Measurements from ENCODE around the gene ZNF280C. TPM values are rescaled to one million over a fixed set of nuclear protein-coding genes. Genes with fewer than 3 reads are reported as not detected.

ZNF280C gene
- total RNA-seq, 3 donors from 2014 or later, result 2.3 to 4.3 (median 3.2) TPM

DNA sequence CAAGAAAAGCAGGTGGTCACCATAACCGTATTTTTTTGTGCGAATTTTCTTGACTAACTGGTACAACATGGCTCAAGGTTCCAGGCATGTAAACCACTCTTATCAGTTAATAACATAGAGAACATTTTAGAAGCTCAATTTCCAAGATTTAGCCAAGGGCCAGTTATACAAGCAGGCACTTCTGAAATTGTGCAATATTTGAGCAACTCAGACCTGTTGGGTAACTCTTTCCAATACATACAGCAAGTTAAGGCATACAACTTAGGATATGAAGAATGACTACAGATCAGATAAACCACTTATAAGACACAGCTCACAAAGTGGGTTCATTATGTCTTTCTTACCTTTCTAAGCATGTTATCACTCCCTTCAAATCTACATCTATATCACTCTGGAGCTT, 43.9 kb downstream of the ZNF280C start:
- ATAC-seq, result no peak
- Histone ChIP-seq H3K4me1 (ENCODE audit: low read depth) (no peaks in the 10 kb centered on the region), H3K4me3 (no peak overlapping the region), H3K36me3 (ENCODE audit: low read depth) (no peaks in the 10 kb centered on the region), H3K9me3 (no peaks in the 10 kb centered on the region)
- intact Hi-C loops (cut with DNase I, micrococcal nuclease), result no loop called here
- TF ChIP-seq, protein P1, sequence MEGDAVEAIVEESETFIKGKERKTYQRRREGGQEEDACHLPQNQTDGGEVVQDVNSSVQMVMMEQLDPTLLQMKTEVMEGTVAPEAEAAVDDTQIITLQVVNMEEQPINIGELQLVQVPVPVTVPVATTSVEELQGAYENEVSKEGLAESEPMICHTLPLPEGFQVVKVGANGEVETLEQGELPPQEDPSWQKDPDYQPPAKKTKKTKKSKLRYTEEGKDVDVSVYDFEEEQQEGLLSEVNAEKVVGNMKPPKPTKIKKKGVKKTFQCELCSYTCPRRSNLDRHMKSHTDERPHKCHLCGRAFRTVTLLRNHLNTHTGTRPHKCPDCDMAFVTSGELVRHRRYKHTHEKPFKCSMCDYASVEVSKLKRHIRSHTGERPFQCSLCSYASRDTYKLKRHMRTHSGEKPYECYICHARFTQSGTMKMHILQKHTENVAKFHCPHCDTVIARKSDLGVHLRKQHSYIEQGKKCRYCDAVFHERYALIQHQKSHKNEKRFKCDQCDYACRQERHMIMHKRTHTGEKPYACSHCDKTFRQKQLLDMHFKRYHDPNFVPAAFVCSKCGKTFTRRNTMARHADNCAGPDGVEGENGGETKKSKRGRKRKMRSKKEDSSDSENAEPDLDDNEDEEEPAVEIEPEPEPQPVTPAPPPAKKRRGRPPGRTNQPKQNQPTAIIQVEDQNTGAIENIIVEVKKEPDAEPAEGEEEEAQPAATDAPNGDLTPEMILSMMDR (IDR thresholded peaks at IDR 0.05), result no peak
- DNase-seq, result no peak

DNA sequence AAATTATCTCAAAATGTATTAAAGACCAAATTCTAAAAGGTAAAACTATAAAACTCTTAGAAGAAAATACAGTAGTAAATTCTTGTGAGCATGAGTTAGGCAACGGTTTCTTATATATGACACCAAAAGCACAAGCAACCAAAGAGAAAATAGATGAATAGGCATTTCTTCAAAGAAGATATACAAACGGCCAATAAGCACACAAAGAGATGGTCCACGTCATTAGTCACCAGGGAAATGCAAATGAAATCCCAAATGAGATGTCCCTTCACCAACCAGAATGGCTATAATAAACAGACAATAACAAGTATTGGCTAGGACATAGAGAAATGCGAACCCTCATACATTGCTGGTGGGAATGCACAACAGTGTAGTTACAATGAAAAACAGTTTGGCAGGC, 52.4 kb downstream of the ZNF280C start:
- Histone ChIP-seq H3K9me3 (no peaks in the 10 kb centered on the region), H3K4me1 (ENCODE audit: low read depth) (no peaks in the 10 kb centered on the region), H3K4me3 (no peak overlapping the region), H3K36me3 (ENCODE audit: low read depth) (no peaks in the 10 kb centered on the region)
- TF ChIP-seq, protein P1 (IDR thresholded peaks at IDR 0.05), result no peak
- no peak for DNase-seq
- ATAC-seq, result no peak
- intact Hi-C loops (cut with DNase I, micrococcal nuclease), result no loop called here

DNA sequence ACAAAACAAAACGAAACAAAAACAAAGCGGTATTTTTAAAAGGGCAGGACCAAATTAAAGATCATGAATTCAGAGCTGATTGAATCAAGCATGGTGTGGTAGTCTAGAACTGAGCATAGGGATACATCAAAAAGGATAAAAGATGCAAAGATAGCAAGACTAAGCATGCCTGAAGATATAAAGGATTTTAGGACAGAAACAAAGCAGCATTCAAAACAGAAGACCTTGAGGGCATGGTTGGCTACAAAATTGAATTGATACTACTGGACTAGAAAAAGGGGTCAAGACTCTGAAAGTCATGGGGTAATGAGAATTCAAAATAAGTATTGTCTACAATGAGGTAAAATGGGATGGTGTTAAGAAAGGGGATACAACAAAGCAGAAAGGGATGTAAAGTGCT, 55.3 kb downstream of the ZNF280C start:
- intact Hi-C loops (cut with DNase I, micrococcal nuclease), result no loop called here
- ATAC-seq, result no peak
- Histone ChIP-seq H3K4me1 (ENCODE audit: low read depth) (no peaks in the 10 kb centered on the region), H3K9me3 (no peaks in the 10 kb centered on the region), H3K36me3 (ENCODE audit: low read depth) (no peaks in the 10 kb centered on the region), H3K4me3 (no peak overlapping the region)
- TF ChIP-seq, protein P1 (IDR thresholded peaks at IDR 0.05), result no peak
- no peak for DNase-seq

DNA sequence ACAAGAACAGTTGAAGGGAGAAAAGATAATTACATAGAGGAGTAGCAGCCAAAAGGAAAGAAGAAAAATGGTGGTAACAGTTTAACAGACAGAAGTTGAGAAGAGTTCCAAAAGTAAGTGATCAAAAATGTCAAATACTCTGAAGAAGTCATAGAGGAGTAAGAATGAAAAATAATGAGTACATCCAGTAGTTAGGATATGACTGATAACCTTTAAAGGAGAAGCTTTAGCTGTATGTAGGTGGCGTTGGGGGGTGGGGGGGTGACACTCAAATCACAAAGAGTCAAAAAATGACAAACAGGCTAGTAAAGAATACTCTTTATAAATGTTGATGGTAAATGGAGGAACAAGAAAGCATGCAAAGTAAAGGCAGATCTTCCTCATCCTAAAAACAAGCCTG, 56.3 kb downstream of the ZNF280C start:
- no peak for ATAC-seq
- TF ChIP-seq, protein P1 (IDR thresholded peaks at IDR 0.05), result no peak
- intact Hi-C loops (cut with DNase I, micrococcal nuclease), result no loop called here

DNA sequence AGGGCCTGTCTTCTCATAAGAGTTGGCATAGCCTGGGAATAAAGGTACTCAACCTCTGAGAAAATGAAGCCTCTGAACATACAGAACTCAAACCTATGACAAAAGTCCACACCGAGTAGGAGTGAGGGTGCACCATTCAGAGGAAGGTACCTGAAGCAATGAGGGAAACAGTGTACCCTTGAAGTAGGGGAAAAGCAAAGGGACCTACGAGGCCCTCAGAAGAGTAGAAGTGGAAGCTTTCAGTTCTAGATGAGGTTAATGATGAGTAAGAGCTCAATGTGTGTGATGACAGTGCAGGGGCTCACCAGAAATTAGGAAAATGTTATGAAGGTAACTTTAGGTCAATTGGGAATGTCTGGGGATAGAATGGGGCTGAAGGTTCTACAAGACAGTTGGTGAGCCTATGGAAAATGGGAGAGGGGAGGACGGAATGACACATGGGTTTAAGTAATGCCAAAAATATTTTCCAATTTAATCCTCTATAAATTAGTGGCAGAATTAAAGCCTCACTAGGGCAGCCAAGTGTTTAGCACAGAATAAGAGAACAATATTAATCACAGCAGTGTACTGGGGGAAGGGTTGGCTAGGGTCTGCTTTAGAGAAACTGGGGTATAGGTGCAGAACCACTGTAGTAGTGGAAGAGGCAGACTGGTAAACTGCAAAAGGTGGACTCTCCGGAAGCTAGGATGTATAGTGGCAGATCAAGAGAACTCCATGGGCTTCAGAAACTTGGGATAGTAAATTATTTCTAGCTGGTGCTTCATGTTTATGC, 57.1 kb downstream of the ZNF280C start:
- Histone ChIP-seq H3K9me3 (no peaks in the 10 kb centered on the region), H3K36me3 (ENCODE audit: low read depth) (no peaks in the 10 kb centered on the region), H3K4me3 (no peak overlapping the region), H3K4me1 (ENCODE audit: low read depth) (no peaks in the 10 kb centered on the region)
- ATAC-seq (no peak), DNase-seq (no peak)
- TF ChIP-seq, protein P1 (IDR thresholded peaks at IDR 0.05), result no peak
- intact Hi-C loops (cut with DNase I, micrococcal nuclease), result no loop called here

More for the DNA sequence above, 56.3 kb downstream of the ZNF280C start:
- Histone ChIP-seq H3K36me3 (ENCODE audit: low read depth) (no peaks in the 10 kb centered on the region), H3K4me3 (no peak overlapping the region), H3K9me3 (no peaks in the 10 kb centered on the region), H3K4me1 (ENCODE audit: low read depth) (no peaks in the 10 kb centered on the region)
- DNase-seq, result no peak
